Stimulated activated CD4-positive, alpha-beta T cell treated with anti-CD3 and anti-CD28 coated beads, TNF-alpha, amount 100 ng/mL, for 48 hours (primary cell): ENCODE measurements around the gene LRRC43.
"Not testable (repeated sequence)": the region's sequence is repeated elsewhere in the genome, so short reads cannot be mapped to it uniquely, and the experiment has no call there.

Experiments used
- DNase-seq, 3 donors: peaks; one replicate each; pipeline ENCODE4 v3.0.0-alpha.2; 2020; ENCODE audit warnings: low read depth in 3 of 3

Gene LRRC43

DNA sequence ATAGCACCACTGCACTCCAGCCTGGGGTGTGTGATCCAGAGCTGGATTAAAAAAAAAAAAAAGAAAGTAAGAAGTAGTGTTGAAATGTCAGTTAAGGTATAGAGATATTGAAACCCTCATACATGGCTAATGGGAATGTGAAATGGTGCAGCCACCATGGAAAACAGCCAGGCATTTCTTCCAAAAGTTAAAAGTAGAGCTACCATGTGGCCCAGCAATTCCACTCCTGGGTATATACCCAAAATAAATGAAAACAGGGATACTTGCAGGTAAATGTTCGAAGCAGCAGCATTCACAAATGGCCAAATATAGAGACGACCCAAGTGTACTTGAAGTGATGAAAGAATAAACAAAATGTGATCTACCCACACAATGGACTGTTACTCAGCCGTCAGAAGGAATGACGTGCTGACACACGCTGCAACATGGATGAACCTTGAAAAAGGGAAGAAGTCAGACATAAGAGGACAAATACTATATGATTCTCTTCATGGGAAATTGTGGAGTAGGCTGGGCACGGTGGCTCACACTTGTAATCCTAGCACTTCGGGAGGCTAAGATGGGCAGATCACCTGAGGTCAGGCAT is 24.1 kb upstream of the LRRC43 start:
- no peak for DNase-seq

DNA sequence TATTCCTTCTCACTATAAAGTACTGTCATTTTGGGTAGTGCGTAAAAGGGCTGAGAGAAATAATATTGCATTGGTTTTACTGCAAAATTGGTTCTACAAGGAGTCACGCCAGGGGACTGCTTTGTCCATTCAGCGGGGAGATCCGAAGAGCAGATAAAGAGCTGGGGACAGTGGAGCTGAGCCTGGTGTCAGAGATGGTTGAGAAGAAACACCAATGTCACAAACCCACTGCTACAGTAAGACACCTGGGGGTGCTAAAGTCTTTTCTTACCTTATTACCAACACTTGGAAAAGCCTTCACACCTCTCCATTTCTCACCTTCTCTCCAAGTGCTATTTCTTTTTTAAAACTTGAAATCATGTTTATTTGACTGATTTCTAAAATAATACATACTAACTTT is 23.0 kb upstream of the LRRC43 start:
- DNase-seq = no peak

DNA sequence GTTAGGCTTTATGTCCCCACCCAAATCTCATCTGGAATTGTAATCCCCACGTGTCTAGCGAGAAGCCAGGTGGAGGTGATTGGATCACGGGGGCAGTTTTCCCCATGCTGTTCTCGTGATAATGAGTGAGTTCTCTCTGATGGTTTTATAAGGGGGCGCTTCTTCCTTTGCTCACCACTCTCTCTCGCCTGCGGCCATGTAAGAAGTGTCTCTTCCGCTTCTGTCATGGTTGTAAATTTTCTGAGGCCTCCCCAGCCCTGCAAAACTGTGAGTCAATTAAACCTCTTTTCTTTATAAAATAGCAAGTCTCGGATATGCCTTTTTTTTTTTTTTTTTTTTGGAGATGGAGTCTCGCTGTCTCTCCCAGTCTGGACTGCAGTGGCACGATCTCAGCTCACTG is 22.2 kb upstream of the LRRC43 start:
- DNase-seq = no peak

DNA sequence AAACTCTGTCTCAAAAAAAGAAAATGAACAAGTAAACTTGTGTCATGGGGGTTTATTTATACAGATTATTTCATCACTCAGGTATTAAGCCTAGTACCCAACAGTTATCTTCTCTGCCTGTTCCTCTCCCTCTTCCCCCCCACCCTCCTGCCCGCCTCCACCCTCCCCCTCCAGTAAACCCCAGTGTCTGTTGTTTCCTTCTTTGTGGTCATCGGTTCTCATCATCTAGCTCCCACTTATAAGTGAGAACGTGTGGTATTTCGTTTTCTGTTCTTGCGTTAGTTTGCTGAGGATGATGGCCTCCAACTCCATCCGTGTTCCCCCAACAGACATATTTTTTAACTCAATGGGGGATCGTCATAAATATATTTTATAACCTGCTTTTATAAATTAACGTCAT is 21.2 kb upstream of the LRRC43 start:
- DNase-seq = no peak

DNA sequence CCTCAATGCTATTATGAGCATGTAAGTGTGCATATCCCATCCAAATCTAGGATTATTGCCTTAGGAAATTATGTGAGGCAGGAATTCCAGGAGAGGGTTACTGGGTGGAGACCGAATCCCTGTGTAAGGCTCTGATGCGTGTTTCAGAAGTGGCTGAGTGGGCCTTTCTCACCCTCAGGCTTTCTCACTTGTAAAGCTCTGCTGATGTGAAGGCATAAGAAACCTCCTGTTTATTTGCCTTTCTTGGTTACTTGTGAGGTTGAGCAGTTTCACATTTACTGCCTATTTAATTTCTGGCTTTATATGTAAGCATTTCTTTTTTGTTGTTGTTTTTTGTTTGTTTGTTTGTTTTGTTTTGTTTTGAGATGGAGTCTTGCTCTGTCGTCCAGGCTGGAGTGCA is 19.9 kb upstream of the LRRC43 start:
- no peak for DNase-seq

DNA sequence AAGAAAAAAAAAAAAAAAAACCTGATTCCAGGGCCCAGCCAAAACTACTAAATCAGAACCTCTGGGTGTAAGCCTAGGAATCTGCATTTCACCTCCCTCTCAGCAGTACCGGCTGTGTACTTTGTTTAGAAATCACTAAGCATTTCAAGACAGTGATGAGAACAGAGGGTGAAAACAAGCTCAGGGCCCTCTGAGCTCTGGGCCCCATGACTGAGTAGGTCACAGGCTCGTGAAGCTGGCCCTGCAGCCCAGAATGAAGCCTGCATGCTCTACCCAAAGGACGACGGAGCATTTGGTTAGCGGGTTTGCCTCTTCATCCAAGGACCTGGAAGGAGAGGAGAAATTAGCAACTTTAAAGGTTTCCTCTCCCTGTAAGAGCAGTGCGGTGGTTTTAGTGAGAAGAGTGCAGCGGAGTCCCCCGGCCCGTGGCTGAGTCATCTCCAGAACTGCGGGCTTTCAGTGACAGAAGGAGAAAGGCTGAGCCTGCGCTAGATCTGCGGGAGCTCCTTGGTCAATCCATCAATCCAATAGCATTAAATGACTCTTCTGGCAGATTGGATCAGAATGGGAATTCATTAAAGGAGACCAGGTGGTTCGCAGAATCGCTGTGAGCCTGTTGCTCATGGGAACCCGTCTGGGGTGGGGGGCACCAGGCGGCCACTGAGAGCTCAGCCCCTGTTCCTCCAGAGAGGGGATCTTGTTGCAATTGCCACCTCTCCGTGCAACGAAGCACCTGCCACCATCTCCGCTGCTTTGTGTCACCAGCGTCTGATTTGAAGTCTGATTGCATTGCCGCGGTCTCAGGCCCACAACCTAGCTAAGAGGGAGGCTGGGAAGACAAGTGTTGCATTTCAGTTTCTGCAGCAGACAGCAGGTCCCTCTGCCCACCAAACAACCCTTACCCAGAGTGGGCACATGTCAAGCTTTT is 16.2 kb upstream of the LRRC43 start:
- DNase-seq = peak; percentile 23 to 48 (median 37)

DNA sequence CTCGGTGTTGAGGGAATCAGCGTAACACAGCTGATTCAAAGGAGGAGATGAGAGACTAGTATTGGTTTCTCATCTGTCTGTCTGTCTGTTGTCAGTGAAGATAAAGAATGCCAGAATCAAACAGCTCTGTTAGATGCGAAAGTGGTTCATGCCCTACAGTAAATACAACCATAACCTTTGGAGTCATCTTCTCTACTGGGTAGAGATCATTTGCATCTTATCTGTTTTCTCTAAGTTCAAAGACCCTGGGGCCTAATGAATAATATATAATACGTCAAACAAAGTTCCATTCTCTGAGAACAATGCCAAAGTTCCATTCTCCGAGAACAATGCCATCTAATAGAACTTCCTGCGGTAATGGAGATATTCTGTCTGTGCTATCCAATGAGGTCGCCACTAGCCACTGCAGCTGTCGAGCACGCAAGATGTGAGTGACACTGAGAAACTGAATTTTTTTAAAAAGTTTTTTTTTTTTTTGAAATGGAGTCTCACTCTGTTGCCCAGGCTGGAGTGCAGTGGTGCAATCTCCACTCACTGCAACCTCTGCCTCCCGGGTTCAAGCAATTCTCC is 15.5 kb upstream of the LRRC43 start:
- DNase-seq = no peak

DNA sequence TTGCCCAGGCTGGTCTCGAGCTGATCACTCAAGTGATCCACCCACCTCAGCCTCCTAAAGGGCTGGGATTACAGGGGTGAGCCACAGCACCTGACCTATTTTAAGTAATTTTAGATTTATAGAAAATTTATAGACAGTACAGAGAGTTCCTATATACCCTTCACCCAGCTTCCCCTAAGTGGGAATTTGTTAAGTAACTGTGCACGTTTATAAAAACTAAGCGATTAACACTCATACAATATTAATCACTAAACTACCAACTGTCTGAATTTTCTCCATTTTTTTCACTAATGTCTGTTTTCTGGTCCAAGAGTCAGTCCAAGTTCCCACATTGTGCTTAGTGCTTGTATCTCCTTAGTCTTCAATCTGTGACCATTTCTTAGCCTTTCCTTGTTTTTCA is 14.4 kb upstream of the LRRC43 start:
- DNase-seq = no peak

DNA sequence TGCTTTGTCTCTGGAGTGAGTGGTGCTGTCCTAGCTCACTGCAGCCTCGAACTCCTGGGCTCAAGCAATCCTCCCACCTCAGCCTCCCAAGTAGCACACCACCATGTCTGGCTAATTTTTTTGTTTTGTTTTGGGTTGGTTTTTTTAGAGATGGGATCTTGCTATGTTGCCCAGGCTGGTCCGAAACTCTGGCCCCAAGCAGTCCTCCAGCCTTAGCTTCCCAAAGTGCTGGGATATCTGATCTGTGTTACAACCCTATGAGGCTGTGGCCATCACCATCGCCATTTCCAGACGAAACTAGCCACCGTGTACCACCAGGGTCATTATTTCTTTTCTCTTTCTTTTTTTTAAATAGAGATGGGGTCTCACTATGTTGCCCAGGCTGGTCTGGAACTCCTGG is 11.5 kb upstream of the LRRC43 start:
- no peak for DNase-seq

DNA sequence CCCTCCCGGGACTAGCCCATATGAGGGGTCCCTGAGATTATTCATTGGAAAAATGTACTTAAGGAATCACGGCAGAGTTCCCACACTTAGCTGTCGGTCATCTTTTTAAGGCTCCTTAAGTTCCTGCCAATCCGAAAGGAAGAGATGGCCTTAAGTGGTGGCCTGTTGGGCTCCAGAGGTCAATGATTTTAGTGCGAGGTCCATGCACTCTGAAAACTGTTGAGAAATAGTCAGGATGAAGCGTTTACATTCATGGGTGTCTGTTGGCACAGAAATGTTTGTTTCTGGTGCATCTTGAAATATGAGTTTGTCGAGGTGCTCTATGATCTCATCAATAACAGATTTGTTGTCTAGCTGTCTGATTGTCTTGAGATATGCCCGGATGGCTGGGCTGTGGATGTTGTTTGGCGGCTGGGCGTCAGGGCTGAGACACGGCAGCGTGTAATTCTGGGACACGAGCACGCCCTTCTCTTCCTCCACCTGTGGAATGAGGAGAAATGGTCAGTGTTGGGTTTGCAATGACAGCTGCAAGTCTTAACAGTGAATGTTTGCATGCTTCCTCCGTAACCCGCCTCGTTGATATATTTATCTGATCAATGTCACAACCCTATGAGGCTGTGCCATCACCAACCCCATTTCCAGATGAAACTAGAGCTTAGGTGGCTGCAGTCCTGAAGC is 10.5 kb upstream of the LRRC43 start:
- DNase-seq = no peak

DNA sequence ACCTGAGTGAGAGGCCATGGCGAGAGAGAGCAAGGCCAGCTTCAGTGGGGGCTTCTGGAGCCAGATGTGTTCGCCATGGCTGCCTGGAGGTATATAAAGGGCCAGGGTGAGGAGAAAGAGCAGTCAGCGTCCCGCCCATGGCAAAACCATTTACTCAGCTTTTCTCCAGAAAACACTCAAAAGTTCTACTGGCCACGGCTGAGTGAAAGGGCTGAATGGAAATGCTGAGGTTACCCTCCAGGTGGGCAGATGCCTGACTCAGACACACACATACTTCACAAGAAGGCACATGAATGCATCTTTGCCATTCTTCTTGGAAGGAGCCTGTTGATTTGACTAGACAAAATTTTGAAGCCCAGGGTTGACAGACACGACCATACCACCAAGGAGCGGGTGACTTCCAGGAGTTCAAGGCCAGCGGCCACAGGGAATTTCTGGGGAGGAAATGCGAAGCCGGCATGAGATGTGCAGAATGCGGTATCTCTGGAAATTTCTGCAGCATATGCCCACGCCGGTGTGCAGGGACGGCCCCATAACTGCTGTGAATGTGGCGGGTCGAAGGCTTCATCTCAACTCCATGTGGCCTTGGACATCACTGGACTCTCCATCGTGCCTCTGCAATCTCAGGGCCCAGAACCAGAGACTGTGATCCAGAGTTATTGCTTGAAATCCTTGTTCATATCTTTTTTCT is 8.6 kb upstream of the LRRC43 start, which contains the start of gene IL31:
Gene IL31, minus strand, starts transcription at position 67 of the 691 bp plus-strand sequence. Its CDS starts 49 bp downstream, at position 18.
- DNase-seq = peak; percentile 23 to 36 (median 29)

DNA sequence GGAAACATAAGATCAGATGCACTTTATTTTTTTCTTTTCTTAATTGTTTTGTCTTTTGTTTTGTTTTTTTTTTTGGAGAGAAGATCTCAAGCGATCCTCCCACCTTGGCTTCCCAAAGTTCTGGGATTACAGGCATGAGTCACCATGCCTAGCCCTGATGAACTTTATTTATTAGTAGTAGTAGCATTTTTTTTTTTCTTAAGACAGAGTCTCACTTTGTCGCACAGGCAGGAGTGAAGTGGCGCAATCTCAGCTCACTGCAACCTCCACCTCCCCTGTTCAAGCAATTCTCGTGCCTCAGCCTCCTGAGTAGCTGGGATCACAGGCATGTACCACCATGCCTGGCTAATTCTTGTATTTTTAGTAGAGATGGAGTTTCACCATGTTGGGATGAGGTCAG is 6.5 kb upstream of the LRRC43 start:
- not testable (repeated sequence) for DNase-seq

DNA sequence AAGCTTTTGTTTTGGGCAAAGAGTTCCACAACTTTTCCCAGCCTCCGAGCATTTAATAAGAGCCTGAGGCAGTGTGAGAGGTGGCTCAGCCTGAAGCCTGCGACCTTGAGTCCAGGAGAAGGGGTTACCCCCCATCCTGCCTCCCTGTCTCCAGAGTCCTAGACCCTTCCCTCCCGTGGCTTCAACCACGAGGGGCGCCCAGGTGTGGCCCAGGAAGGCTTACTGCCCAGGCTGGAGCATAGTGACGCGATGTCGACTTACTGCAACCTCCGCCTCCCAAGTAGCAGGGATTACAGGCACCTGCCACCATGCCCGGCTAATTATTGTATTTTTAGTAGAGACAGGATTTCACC is 641 bp downstream of the LRRC43 start:
- no peak for DNase-seq

DNA sequence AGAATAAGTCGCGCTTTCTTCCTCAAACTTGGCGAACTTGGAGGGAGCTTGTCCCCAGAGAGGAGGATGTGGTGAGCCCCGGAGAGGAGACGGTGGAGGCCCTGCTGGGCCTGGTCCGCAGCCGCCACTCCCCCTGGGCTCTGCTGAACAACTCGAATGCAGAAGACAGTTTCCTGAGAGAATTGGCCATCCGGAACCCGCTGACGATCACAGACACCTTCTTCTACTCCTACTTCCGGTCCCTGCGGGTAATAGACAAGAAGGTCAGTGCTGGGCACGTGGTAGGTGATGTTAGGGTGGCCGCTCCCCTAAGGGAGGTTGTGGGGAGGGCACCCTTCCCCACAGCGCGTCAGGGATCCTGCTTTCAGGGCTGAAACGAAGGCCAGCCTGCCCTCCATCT is 1.6 kb downstream of the LRRC43 start:
- DNase-seq = no peak

DNA sequence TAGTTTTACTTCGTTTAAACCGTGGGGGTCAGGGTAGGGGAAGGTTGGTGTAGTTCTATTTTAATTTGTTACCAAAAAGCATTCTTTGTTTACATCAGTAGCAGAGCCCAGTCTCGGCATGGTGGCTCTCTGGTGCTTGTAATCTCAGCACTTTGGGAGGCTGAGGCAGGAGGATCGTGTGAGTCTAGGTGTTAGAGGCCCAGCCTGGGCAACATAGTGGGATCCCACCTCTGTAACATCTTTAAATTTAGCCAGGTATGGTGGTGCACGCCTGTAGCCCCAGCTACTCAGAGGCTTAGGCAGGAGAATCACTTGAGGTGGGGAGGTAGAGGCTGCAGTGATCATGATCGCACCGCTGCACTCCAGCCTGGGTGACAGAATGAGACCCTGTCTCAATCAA is 2.2 kb downstream of the LRRC43 start:
- no peak for DNase-seq

DNA sequence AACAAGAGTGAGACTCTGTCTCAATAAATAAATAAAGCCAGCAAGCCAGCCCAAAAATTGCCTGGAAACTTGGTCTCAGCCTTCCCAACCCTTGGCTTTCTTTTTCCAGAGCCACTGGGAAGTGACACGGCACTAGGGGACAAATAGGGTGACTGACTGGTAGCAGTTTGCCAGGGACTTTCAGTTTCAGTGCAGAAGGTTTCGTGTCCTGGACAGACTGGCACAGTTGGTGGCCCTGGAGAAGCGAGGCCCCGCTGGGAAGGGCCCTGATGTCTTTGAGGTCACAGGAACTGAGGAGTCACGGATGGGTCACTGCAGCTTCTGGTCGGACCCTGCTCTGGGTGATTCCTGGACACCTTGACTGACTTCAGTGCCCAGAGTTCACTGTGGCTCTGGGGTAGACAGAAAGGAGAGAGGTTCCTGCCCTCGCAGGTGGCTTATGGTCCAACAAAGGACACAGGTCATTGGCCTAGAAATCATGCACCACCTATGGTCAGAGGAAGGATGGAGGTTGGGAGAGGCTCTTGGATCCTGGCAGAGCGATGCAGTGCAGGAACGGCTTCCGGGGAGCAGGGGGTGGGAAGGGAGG is 2.7 kb downstream of the LRRC43 start:
- DNase-seq = no peak

DNA sequence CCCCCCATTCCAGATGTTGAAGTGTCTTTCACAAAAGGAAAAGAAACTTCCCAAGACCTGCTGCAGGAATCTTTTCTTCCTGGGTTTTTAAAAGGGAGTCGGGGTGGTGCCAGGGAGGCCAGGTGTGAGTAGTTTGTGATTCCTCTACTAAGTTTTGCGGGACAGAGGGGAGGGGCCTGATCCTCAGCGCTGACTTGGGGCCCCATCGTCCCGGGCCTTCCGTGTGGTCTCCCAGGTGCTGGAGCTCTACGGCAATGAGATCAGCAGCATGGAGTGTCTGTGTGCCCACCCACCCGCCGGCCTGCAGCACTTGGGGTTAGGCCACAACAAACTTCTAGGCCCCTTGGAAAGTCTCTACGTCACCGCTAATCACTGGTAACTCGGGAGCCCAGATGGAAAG is 4.5 kb downstream of the LRRC43 start:
- no peak for DNase-seq

DNA sequence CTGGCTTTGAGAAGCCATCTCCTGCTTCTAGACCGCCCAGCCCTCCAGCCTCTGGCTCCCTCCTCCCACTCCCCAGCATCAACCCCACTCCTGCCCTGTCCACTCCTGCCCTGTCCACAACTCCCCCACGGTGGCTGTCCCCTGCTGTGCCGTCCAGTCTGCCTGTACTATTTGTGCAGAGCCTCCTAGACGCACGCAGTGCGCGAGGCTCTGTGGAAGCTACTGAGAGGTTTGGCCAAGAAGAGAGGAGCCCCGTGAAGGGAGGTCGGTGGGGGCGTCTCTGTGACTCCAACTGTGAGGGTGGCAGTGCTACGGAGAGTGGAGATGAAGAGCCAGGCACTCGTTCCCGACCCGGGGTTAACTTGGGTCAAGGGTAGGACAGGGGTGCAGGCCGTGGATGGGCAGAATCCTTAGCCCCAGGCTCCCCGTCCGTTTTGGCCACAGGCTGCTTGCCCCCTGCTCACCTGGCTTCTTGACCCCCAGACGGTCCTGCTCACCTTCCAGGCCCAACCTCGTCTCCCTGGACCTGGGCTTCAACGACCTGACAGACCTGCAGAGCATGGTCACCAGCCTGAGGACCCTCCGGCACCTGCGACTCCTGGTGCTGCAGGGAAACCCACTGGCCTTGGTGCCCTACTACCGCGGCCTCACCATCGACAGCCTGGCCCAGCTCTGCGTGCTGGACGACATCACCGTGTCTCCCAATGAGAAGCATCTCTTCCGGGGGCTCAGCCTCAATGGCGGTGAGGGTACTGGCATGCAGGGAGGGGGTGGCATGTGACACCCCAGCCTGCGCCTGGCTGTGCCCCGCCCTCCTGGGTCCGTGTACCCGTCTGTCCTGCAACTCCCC is 6.9 kb downstream of the LRRC43 start:
- no peak for DNase-seq

DNA sequence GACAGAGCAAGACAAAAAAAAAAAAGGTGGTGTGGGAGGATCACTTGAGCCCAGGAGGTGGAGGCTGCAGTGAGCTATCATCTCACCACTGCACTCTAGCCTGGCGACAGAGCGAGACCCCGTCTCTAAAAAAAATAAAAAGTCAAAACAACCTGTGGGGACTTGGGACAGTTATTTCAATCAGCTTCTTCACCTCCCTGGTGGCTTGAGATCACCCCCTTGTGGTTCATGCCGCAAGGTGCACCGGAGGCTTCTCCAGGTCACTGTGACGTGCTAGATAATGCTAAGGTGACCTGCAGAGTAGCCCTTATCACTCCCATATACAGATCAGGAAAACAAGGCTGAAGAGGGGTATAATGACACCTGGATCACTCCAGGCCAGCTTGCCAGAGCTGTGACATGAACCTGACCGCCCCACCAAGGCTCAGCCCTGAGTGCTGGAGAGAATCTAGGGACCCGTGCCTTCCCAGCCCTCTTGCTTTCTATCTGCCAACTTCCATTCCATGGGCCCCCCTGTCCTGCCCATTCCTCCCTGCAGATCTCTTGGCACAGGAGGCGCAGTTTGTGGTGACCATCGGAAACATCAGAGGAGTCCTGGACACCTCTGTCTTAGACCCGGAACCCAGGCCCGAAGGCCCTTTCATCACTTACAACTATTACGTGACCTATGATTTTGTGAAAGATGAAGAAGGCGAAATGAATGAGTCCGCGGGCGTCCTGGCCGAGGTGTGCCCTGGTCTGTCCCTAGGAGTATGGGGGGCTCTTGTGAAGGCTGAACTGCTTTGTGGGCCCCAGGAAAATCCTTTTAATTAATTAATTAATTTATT is 8.1 kb downstream of the LRRC43 start:
- DNase-seq = peak; percentile 55 to 62 (median 57)

DNA sequence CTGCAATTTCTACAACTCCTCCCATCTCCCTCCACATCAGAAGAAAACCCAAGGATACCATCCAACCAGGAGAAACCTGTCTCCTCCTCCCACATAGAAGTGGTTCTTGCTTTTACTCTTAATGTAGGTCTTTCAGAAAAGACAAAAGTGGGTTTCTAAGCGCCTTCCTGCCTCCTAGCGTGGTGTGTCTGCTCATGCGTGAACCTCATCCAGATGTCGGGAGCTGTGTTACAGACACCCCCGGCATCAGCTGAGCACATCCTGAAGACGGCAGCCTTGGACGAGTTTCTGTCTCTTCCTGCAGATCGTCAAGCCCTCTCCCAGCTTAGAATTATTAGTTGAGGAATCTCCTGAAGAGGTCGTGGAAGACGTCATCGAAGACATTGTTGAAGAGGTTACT is 9.5 kb downstream of the LRRC43 start:
- DNase-seq = no peak
